SK-N-SH (cell line): ENCODE results near the gene RNF149. TPM values are rescaled to one million over a fixed set of nuclear protein-coding genes. Genes with fewer than 3 reads are reported as not detected.

Experiments used
- CTCF ChIA-PET: fragments of 300-600, 350-600 bp; formaldehyde crosslinking; extraction: SDS; loops from one replicate; lab custom pipeline; 2021; lab: Yijun Ruan, JAX
- POLR2A ChIA-PET: fragments of 350-600 bp; sonication (Branson Sonifier 250); formaldehyde crosslinking; extraction: SDS; loops from one replicate; lab custom pipeline; 2020; ENCODE audit warnings: antibody characterized with exemption, inconsistent platforms; lab: Yijun Ruan, JAX
- DNase-seq: peaks from one replicate; pipeline ENCODE4 v3.0.0; 2012
- H2AFZ ChIP-seq: fragments of 200-600 bp; sonication (generic); 2 replicates; pipeline ENCODE4 v1.8.1; 2016; ENCODE audit warnings: antibody characterized with exemption, mild to moderate bottlenecking, low read depth
- H3F3A ChIP-seq: fragments of 200-600 bp; sonication (generic); replicated peaks from 2 replicates; pipeline ENCODE3; 2016; ENCODE audit warnings: antibody characterized with exemption, mild to moderate bottlenecking; ENCODE audit not compliant: insufficient read depth
- H3K27ac ChIP-seq, 2 experiments: fragments of 200-500 bp in 1 of 2; fragments of 200-600 bp in 1 of 2; sonication (Bioruptor generic) in 1 of 2; sonication (generic), shearing (Covaris generic) in 1 of 2; 2 replicates each; pipeline versions ENCODE4 v1.5.1 to v1.6.1; 2014 to 2016; ENCODE audit warnings: low read depth in 2 of 2, inconsistent platforms in 1 of 2, low read length in 1 of 2, mild to moderate bottlenecking in 1 of 2, mixed read lengths in 1 of 2
- H3K27me3 ChIP-seq: fragments of 200-600 bp; sonication (generic), shearing (Covaris generic); 2 replicates; pipeline ENCODE4 v1.6.1; 2016; ENCODE audit warnings: mixed run types; ENCODE audit not compliant: insufficient read depth
- H3K36me3 ChIP-seq, 2 experiments: fragments of 200-500 bp in 1 of 2; fragments of 200-600 bp in 1 of 2; sonication (Bioruptor generic) in 1 of 2; sonication (generic) in 1 of 2; replicated peaks in 1 of 2; 2 replicates each; pipeline versions ENCODE3 to v1.5.1; 2014 to 2016; ENCODE audit warnings: low read length in 1 of 2, mild to moderate bottlenecking in 1 of 2; ENCODE audit not compliant: insufficient read depth in 2 of 2, control insufficient read depth in 1 of 2
- H3K4me1 ChIP-seq, 2 experiments: fragments of 200-500 bp in 1 of 2; fragments of 200-600 bp in 1 of 2; sonication (Bioruptor generic) in 1 of 2; sonication (generic), shearing (Covaris generic) in 1 of 2; 2 replicates each; pipeline versions ENCODE4 v1.5.1 to v1.6.1; 2014 to 2016; ENCODE audit warnings: low read depth in 1 of 2, low read length in 1 of 2, mixed run types in 1 of 2; ENCODE audit not compliant: insufficient read depth in 2 of 2, control insufficient read depth in 1 of 2
- H3K4me2 ChIP-seq: fragments of 200-600 bp; sonication (generic), shearing (Covaris generic); 2 replicates; pipeline ENCODE4 v1.6.1; 2017; ENCODE audit warnings: mixed run types
- H3K4me3 ChIP-seq, 2 experiments: fragments of 200-500 bp in 1 of 2; fragments of 200-600 bp in 1 of 2; sonication (Bioruptor generic) in 1 of 2; sonication (generic), shearing (Covaris generic) in 1 of 2; 2 replicates each; pipeline versions ENCODE4 v1.5.1 to v1.8.1; 2014 to 2016; ENCODE audit warnings: low read depth in 2 of 2, inconsistent platforms in 1 of 2, low read length in 1 of 2, mild to moderate bottlenecking in 1 of 2, mixed read lengths in 1 of 2, moderate library complexity in 1 of 2
- H3K79me2 ChIP-seq: fragments of 200-600 bp; sonication (generic); 2 replicates; pipeline ENCODE4 v1.8.1; 2017; ENCODE audit warnings: mild to moderate bottlenecking; ENCODE audit not compliant: insufficient read depth
- H3K9ac ChIP-seq: fragments of 200-600 bp; sonication (generic); 2 replicates; pipeline ENCODE4 v1.6.1; 2017; ENCODE audit warnings: mixed run types
- H3K9me2 ChIP-seq: fragments of 200-600 bp; sonication (generic); 2 replicates; pipeline ENCODE4 v1.6.1; 2017; ENCODE audit warnings: mixed run types
- H3K9me3 ChIP-seq: fragments of 200-600 bp; sonication (generic); 2 replicates; pipeline ENCODE4 v1.6.1; 2017; ENCODE audit warnings: mixed run types, mild to moderate bottlenecking, moderate library complexity
- H4K20me1 ChIP-seq: fragments of 200-600 bp; sonication (generic); 2 replicates; pipeline ENCODE4 v1.6.1; 2017; ENCODE audit warnings: mild to moderate bottlenecking, mixed run types; ENCODE audit not compliant: insufficient read depth
- CHD2 ChIP-seq: fragments of 150-350 bp; IDR thresholded peaks from 2 replicates; pipeline ENCODE4 v1.6.1; 2018; ENCODE audit warnings: low read length; ENCODE audit not compliant: partially characterized antibody
- FOXM1 ChIP-seq: IDR thresholded peaks from 2 replicates; pipeline ENCODE4 v1.4.0; 2012; ENCODE audit warnings: low read depth, mild to moderate bottlenecking
- IRF3 ChIP-seq: fragments of 150-350 bp; IDR thresholded peaks from 2 replicates; pipeline ENCODE4 v1.6.1; 2016; ENCODE audit warnings: mild to moderate bottlenecking, low read depth, low read length
- MEF2A ChIP-seq: IDR thresholded peaks from 2 replicates; pipeline ENCODE4 v1.4.0; 2012; ENCODE audit warnings: low read depth, borderline replicate concordance
- NFIC ChIP-seq: IDR thresholded peaks from 2 replicates; pipeline ENCODE4 v1.4.0; 2012; ENCODE audit warnings: borderline replicate concordance
- NRF1 ChIP-seq: IDR thresholded peaks from 2 replicates; pipeline ENCODE4 v1.6.1; 2012; ENCODE audit warnings: low read depth, mild to moderate bottlenecking, low read length
- RCOR1 ChIP-seq: fragments of 150-350 bp; IDR thresholded peaks from 2 replicates; pipeline ENCODE4 v1.6.1; 2017; ENCODE audit warnings: antibody characterized with exemption, low read length
- REST ChIP-seq: IDR thresholded peaks from 2 replicates; pipeline ENCODE4 v1.6.1; 2012; ENCODE audit warnings: mild to moderate bottlenecking, low read depth, low read length, moderate library complexity
- USF1 ChIP-seq: IDR thresholded peaks from 2 replicates; pipeline ENCODE4 v1.4.0; 2012; ENCODE audit warnings: low read depth, borderline replicate concordance
- USF2 ChIP-seq: fragments of 150-350 bp; IDR thresholded peaks from 2 replicates; pipeline ENCODE4 v1.6.1; 2017; ENCODE audit warnings: antibody characterized with exemption, low read length, low read depth, borderline replicate concordance
- WGBS: methylation state at CpG from one replicate; pipeline ENCODE4 v1.1.6; 2017; ENCODE audit warnings: low lambda C conversion rate; 5-methylcytosine and 5-hydroxymethylcytosine counted together
- polyA plus RNA-seq, 3 experiments: library from polyadenylated mRNA; depleted of rRNA; stranded (reverse); fragments of >200 nt; gene quantifications; 2 replicates each; pipeline ENCODE4 v1.2.3, GENCODE V29; 2012
- TF ChIP-seq, protein P1 (sequence below): IDR thresholded peaks from 2 replicates; pipeline ENCODE4 v1.4.0; 2012; ENCODE audit warnings: low read depth, borderline replicate concordance
- TF ChIP-seq, protein P2 (sequence below): IDR thresholded peaks from 2 replicates; pipeline ENCODE4 v1.4.0; 2012; ENCODE audit warnings: low read depth

RNF149 gene
- polyA plus RNA-seq, 1 of the 3 experiments (the other 2 are of a cell fraction) = 15.3 TPM

DNA sequence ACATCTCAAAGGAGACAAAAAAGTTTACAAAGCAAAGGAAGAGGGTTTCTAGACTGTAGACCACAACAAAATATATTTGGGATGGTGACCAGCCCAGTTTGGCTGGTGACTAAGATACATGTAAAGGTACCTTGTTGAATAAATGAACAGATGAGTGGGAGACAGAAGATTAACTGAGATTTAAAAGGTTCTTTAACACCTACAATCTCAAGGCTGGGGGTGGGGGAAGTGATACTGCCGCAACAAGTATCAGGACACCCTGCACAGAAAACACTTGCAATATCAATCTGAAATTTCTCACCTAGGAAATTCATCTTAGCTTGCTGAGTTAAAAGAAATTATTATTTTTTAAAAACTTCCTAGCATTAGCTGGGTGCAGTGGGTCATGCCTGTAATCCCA lies 8.3 kb downstream of the RNF149 start:
- Histone ChIP-seq H3K9me2 (no peaks in the 10 kb centered on the region), H3K79me2 (peaks cover 98% of the 10 kb centered on the region), H3K4me2 (no peak overlapping the region), H3K4me1 (peaks cover 0 to 9% of the 10 kb centered on the region in 2 experiments; a peak in 2 of 4 replicates), H3K9me3 (no peaks in the 10 kb centered on the region), H3K27ac (no peak overlapping the region), H3K4me3 (no peak overlapping the region), H4K20me1 (peaks cover 97% of the 10 kb centered on the region), H3K36me3 (peaks cover 0 to 20% of the 10 kb centered on the region in 2 experiments)
- 100% methylated on average over 1 of the region's 1 CpG for WGBS
- POLR2A ChIA-PET = no interaction called here
- TF ChIP-seq, protein P1, sequence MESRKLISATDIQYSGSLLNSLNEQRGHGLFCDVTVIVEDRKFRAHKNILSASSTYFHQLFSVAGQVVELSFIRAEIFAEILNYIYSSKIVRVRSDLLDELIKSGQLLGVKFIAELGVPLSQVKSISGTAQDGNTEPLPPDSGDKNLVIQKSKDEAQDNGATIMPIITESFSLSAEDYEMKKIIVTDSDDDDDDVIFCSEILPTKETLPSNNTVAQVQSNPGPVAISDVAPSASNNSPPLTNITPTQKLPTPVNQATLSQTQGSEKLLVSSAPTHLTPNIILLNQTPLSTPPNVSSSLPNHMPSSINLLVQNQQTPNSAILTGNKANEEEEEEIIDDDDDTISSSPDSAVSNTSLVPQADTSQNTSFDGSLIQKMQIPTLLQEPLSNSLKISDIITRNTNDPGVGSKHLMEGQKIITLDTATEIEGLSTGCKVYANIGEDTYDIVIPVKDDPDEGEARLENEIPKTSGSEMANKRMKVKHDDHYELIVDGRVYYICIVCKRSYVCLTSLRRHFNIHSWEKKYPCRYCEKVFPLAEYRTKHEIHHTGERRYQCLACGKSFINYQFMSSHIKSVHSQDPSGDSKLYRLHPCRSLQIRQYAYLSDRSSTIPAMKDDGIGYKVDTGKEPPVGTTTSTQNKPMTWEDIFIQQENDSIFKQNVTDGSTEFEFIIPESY = no peak
- no peak for TF ChIP-seq NFIC
- TF ChIP-seq CHD2 = no peak
- no peak for TF ChIP-seq MEF2A
- TF ChIP-seq, all 33 proteins: peak for 0
- H3K9ac ChIP-seq = no peak overlapping the region
- CTCF ChIA-PET = no interaction called here
- no peak overlapping the region for H2AFZ ChIP-seq
- H3F3A ChIP-seq = no peaks in the 10 kb centered on the region
- no peaks in the 10 kb centered on the region for H3K27me3 ChIP-seq
- no peak for DNase-seq

DNA sequence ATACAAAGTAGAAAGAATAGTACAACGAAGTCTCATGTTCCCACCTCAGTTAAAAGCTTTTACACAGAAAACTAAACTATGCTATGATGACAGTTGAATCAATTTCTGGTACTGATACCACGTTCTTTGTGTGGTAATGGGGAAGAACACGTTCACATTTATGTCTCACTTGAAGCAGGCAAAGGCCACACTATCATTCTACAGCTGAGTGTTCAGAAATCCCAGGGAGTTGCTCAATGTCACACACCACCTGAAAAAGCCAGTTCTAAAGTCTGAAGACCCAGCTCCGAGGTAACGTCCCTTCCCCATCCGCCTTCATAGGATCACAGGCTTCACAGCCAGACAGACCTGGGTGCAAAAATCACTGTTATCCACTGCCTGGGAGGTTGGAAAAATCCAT lies 8.9 kb downstream of the RNF149 start:
- no peaks in the 10 kb centered on the region for H3K9me2 ChIP-seq
- WGBS = 90% methylated on average over 6 of the region's 6 CpGs
- peaks cover 98% of the 10 kb centered on the region for H3K79me2 ChIP-seq
- no peak overlapping the region for H3K4me3 ChIP-seq
- H3K4me2 ChIP-seq = no peak overlapping the region
- H3K9me3 ChIP-seq = no peaks in the 10 kb centered on the region
- H4K20me1 ChIP-seq = peaks cover 97% of the 10 kb centered on the region
- ChIA-PET POLR2A (no interaction called here), CTCF (no interaction called here)
- no peak overlapping the region for H3K9ac ChIP-seq
- 0 out of 4 replicates have a peak, but pooled peaks cover 0 to 6% of the 10 kb centered on the region in 2 experiments for H3K4me1 ChIP-seq
- no peak overlapping the region for H2AFZ ChIP-seq
- no peak for DNase-seq
- peaks cover 4 to 26% of the 10 kb centered on the region in 2 experiments for H3K36me3 ChIP-seq
- no peak overlapping the region for H3K27ac ChIP-seq
- no peaks in the 10 kb centered on the region for H3K27me3 ChIP-seq
- no peaks in the 10 kb centered on the region for H3F3A ChIP-seq
- TF ChIP-seq IRF3 (no peak), NFIC (no peak), NRF1 (no peak), RCOR1 (no peak)
- TF ChIP-seq, all 33 proteins: peak for 0

DNA sequence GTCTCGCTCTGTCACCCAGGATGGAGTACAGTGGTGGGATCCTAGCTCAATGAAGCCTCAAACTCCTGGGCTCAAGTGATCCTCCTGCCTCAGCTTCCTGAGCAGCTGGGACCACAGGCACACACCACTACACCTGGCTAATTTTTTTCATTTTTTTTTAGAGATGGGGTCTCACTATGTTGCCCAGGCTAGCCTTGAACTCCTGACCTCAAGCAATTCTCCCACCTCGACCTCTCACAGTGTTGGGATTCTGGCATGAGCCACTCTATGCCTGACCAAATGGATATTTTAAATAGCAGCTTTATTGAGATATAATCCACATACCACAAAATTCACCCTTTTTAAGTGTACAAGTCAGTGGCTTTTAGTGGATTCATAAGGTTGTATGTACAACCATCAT lies 11.1 kb downstream of the RNF149 start:
- Histone ChIP-seq H3F3A (no peaks in the 10 kb centered on the region), H3K9ac (no peak overlapping the region), H3K9me3 (no peaks in the 10 kb centered on the region), H3K4me3 (no peak overlapping the region), H3K79me2 (peaks cover 91% of the 10 kb centered on the region), H3K4me2 (no peak overlapping the region), H3K27me3 (no peaks in the 10 kb centered on the region), H3K36me3 (peaks cover 20 to 32% of the 10 kb centered on the region in 2 experiments), H4K20me1 (peaks cover 79% of the 10 kb centered on the region), H3K4me1 (peaks cover 2 to 6% of the 10 kb centered on the region in 2 experiments; a peak in 2 of 4 replicates), H3K9me2 (no peaks in the 10 kb centered on the region), H3K27ac (no peak overlapping the region), H2AFZ (no peak overlapping the region)
- ChIA-PET CTCF (interaction anchor here (1.2 to 1.4 kb wide), 2 partner anchors 45 to 90 kb away, joined by 3 read pairs; partner anchors contain the start of gene CREG2), POLR2A (no interaction called here)
- DNase-seq = no peak
- WGBS = 100% methylated on average over 2 of the region's 2 CpGs
- TF ChIP-seq USF2 (no peak), REST (no peak), USF1 (no peak), CHD2 (no peak), FOXM1 (no peak)
- TF ChIP-seq, protein P2, sequence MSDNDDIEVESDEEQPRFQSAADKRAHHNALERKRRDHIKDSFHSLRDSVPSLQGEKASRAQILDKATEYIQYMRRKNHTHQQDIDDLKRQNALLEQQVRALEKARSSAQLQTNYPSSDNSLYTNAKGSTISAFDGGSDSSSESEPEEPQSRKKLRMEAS = no peak
